GM18867 (cell line): Measurements from ENCODE around the gene BCAS3.
"Not testable (repeated sequence)": the region's sequence is repeated elsewhere in the genome, so short reads cannot be mapped to it uniquely, and the experiment has no call there.

ENCODE experiments used
- ATAC-seq: cut with Tn5 transposase; IDR thresholded peaks from one replicate; pipeline ENCODE4 v1.9.1; 2021; ENCODE audit warnings: mild to moderate bottlenecking, moderate library complexity; ENCODE audit not compliant: unreplicated experiment

The BCAS3 gene

GRCh38 chr17:60916043-60916442 is 238.4 kb downstream of the BCAS3 start:
- ATAC-seq, result no peak

- no peak for ATAC-seq
Measured at GRCh38 chr17:60920107-60920506, 242.5 kb downstream of the BCAS3 start.

DNA sequence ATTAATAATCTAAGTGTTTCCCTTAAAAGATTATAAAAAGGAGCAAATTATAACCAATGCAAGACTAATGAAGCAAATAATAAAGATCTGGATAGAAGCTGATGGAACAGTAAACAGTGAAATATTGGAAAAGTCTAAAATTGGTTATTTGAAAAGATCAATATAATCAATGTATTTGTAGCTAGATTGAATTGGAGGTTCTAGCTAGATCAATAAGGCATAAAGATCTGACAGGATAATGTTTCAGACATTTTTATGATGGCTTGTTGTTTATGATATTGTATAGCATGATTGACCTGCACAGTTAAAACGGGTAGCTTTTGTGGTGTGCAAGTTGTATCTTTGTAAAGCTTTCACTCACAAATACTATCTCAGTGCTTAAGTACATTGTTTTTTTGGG is 245.3 kb downstream of the BCAS3 start:
- no peak for ATAC-seq

DNA sequence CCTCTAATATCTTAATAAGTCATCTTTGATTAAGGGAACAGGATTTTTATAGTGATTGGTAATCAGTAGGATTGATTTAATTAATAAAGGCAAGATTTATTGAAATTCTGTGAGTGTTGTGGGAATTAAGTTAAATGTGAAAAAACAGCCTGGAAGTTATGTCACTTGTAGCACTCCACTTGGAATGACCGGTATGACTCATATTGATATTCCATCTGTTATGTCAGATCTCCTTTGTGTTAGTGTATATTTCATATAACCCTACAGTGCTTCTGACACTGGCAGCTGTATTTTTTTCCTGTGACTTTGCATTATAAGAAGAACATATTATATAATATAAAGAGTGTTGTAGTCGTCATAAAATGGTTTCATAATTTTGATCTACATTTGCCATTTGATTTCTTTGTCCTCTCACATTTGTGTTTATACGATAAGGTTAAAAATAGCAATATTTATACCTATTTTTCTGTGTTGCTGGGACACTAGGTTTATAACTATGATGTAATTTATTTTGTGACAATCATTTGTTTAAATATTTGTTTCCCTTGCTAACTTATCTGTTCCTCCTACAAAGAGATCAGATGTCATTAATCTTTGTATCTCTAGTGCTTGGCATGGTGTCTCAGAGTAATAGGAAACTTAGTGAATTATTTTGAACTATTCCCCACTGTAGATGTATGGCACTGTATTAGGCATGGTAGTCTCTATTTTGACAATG is 249.0 kb downstream of the BCAS3 start:
- ATAC-seq, result no peak

- ATAC-seq, result no peak
Measured at GRCh38 chr17:60933739-60934138, 256.1 kb downstream of the BCAS3 start.

- no peak for ATAC-seq
Measured at GRCh38 chr17:60934723-60935122, 257.1 kb downstream of the BCAS3 start.

DNA sequence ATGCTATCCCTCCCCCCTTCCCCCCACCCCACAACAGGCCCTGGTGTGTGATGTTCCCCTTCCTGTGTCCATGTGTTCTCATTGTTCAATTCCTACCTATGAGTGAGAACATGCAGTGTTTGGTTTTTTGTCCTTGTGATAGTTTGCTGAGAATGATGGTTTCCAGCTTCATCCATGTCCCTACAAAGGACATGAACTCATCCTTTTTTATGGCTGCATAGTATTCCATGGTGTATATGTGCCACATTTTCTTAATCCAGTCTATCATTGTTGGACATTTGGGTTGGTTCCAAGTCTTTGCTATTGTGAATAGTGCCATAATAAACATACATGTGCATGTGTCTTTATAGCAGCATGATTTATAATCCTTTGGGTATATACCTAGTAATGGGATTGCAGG is 258.3 kb downstream of the BCAS3 start:
- not testable (repeated sequence) for ATAC-seq

GRCh38 chr17:60939318-60939717 is 261.7 kb downstream of the BCAS3 start:
- ATAC-seq, result no peak

- no peak for ATAC-seq
Measured at GRCh38 chr17:60941028-60941427, 263.4 kb downstream of the BCAS3 start.

GRCh38 chr17:60941571-60941970 is 263.9 kb downstream of the BCAS3 start:
- no peak for ATAC-seq

GRCh38 chr17:60944751-60945150 is 267.1 kb downstream of the BCAS3 start:
- ATAC-seq, result no peak

DNA sequence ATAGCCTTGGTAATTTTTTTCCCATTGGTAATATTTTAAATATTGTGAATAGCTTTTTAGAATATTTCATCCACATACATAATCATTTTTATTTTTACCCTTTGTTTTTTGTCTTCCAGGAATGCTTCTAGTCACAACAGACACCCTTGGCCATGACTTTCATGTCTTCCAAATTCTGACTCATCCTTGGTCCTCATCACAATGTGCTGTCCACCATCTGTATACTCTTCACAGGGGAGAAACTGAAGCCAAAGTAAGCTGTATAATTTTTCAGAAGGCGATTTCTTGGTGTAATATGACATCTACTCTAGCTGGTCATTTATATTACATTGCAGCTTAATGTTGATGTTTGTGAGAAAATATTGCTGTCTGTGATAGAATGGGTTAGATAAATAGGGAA is 269.4 kb downstream of the BCAS3 start:
- ATAC-seq, result no peak

DNA sequence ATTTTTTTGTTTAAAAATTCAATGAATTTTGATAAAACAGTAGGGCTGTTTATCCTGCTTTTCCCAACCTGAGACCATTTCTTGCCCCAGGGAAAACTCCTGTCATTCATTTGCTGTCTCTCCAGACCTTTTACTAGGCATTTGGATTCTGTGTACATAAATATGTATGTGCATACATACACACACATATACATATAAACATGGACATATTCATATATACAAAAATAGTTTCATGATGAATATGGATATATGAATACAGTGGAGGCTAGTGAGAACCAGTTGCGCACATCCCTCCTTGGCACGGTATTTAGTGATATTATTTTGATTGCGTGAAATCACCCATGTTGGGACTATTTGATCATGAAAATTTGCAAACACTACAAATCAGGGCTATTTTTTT is 269.9 kb downstream of the BCAS3 start:
- no peak for ATAC-seq

DNA sequence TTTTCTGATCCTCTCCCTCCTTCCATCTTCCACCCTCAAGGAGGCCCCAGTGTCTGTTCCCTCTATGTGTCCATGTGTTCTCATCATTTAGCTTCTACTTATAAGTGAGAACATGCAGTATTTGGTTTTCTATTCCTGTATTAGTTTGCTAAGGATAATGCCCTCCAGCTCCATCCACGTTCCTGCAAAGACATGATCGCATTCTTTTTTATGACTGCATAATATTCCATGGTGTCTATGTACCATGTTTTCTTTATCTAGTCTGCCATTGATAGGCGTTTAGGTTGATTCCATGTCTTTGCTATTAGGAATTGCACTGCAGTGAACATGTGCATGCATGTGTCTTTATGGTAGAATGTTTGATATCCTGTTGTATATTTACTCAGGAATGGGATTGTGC is 275.1 kb downstream of the BCAS3 start:
- ATAC-seq, result no peak

DNA sequence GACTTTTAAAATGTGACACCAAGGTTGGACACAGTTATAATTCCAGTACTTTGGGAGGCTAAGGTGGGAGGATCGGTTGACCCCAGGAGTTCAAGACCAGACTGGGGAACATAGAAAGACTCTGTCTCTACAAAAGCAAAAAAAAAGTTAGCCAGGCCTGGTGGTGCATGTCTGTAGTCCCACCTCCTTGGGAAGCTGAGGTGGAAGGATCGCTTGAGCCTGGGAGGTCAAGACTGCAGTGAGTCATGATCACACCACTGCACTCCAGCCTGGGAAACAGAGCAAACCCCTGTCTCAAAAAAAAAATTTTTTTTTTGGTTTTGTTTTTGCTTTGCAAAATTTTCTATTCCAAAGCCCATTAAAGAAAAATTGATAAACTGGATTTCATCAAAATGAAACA is 281.4 kb downstream of the BCAS3 start:
- no peak for ATAC-seq

GRCh38 chr17:60959696-60960095 is 282.0 kb downstream of the BCAS3 start:
- no peak for ATAC-seq

- no peak for ATAC-seq
Measured at GRCh38 chr17:60960398-60961065, 282.9 kb downstream of the BCAS3 start.

DNA sequence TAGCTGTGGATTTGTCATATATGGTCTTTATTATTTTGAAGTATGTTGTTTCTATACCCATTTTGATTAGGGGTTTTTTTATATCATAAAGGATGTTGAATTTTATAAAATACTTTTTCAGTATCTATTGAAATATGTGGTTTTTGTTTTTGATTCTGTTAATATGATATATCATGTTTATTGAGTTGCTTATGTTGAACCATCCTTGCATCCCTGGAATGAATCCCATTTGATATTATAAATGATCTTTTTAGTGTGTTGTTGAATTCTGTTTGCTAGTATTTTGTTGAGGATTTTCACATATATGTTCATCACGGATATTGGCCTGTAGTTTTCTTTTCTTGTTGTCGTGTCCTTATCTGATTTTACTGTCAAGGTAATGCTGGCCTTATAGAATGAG is 286.5 kb downstream of the BCAS3 start:
- ATAC-seq, result no peak

DNA sequence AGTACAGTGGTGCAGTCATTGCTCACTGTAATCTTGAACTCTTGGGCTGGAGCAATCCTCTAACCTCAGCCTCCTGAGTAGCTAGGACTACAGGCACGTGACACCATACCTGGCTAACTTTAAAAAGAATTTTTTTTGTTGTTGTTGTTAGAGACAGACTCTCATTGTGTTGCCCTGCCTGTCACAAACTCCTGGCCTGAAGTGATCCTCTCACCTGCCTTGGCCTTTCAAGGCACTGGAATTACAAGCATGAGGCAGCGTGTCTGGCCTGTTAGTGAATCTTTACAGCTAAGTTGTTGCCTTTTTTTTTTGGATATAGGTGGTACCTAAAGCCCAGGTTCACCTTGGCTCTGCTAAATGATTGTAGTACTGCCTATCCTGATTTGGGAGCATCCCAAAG is 290.6 kb downstream of the BCAS3 start:
- no peak for ATAC-seq

DNA sequence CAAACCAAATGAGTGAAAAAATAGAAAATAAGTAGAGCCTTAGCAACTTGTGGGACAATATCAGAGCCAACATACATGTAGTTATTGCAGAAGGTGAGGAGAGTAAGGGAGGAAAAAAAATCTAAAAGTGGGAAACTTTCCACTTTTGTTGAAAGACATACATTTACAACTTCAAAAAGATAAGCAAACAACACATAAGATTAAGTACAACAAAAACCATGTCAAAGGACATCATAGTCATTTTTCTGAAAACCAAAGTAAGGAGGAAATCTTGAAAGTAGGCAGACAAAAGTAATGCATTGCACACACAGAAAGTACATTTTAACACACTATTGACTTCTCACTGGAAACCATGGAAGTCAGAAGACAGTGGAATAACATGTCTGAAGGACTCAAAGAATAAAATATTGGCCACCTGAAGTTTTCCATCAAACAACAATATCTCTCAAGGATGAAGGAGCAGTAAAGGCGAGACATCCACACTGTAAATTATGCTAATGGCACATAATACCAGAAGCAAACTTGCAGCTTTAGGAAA is 291.9 kb downstream of the BCAS3 start:
- ATAC-seq, result no peak

- ATAC-seq, result no peak
Measured at GRCh38 chr17:60970741-60971140, 293.1 kb downstream of the BCAS3 start.
